HL-60 (cell line): ENCODE results near the gene USP40.

Experiments
- DNase-seq, 2 experiments: peaks; one replicate each; pipeline ENCODE4 v3.0.0-alpha.2; 2010 to 2020; ENCODE audit warnings: low read depth in 1 of 2, low spot score in 1 of 2
- H3K27ac ChIP-seq: fragments of 250-450 bp; sonication (Bioruptor Pico); replicated peaks from 2 replicates; pipeline ENCODE4 v1.5.1; 2020; ENCODE audit warnings: mild to moderate bottlenecking, moderate library complexity
- H3K27me3 ChIP-seq: fragments of 250-450 bp; sonication (Bioruptor Pico); 2 replicates; pipeline ENCODE4 v1.5.1; 2021; ENCODE audit warnings: mild to moderate bottlenecking, moderate library complexity; ENCODE audit not compliant: insufficient read depth, poor library complexity, severe bottlenecking
- H3K4me3 ChIP-seq: replicated peaks from 2 replicates; pipeline ENCODE4 v1.5.1; 2011; ENCODE audit warnings: mild to moderate bottlenecking, control low read depth, low read length; ENCODE audit not compliant: insufficient read depth
- CTCF ChIP-seq: IDR thresholded peaks from one replicate; pipeline ENCODE4 v1.5.1; 2011; ENCODE audit warnings: low read length, control low read depth, inconsistent platforms; ENCODE audit not compliant: insufficient read depth
- GABPA ChIP-seq: IDR thresholded peaks from 2 replicates; pipeline ENCODE4 v1.6.1; 2012; ENCODE audit warnings: low read depth
- POLR2AphosphoS5 ChIP-seq: IDR thresholded peaks from 2 replicates; pipeline ENCODE4 v1.6.1; 2012; ENCODE audit warnings: low read depth
- REST ChIP-seq: IDR thresholded peaks from 2 replicates; pipeline ENCODE4 v1.6.1; 2012; ENCODE audit warnings: low read depth; ENCODE audit not compliant: insufficient replicate concordance
- SPI1 ChIP-seq: IDR thresholded peaks from 2 replicates; pipeline ENCODE4 v1.6.1; 2012; ENCODE audit warnings: low read depth, mild to moderate bottlenecking, borderline replicate concordance

The USP40 gene

GRCh38 chr2:233440314-233440713 is 126.3 kb downstream of the USP40 start:
- H3K27me3 ChIP-seq: no peaks in the 10 kb centered on the region
- no peak for DNase-seq
- H3K27ac ChIP-seq: no peak overlapping the region
- TF ChIP-seq POLR2AphosphoS5: no peak
- no peak for TF ChIP-seq REST
- TF ChIP-seq CTCF: no peak
- TF ChIP-seq SPI1: no peak
- no peak for TF ChIP-seq GABPA
- no peak overlapping the region for H3K4me3 ChIP-seq

GRCh38 chr2:233439191-233439590 is 127.4 kb downstream of the USP40 start:
- no peaks in the 10 kb centered on the region for H3K27me3 ChIP-seq
- TF ChIP-seq CTCF (no peak), GABPA (no peak), POLR2AphosphoS5 (no peak), REST (no peak), SPI1 (no peak)
- H3K4me3 ChIP-seq: no peak overlapping the region
- DNase-seq: no peak
- H3K27ac ChIP-seq: no peak overlapping the region

GRCh38 chr2:233438573-233439147 is 127.9 kb downstream of the USP40 start:
- Histone ChIP-seq H3K27me3 (no peaks in the 10 kb centered on the region), H3K4me3 (no peak overlapping the region), H3K27ac (no peak overlapping the region)
- no peak for DNase-seq
- TF ChIP-seq REST (no peak), CTCF (no peak), SPI1 (no peak), GABPA (no peak), POLR2AphosphoS5 (no peak)
